ENCODE measurements around the gene MED15. TPM values are rescaled to one million over a fixed set of nuclear protein-coding genes. Genes with fewer than 3 reads are reported as not detected.

The MED15 gene
- total and polyA plus RNA-seq, 2 of the 4 experiments (the other 2 are of a cell fraction): 19.0 to 68.8 TPM

DNA sequence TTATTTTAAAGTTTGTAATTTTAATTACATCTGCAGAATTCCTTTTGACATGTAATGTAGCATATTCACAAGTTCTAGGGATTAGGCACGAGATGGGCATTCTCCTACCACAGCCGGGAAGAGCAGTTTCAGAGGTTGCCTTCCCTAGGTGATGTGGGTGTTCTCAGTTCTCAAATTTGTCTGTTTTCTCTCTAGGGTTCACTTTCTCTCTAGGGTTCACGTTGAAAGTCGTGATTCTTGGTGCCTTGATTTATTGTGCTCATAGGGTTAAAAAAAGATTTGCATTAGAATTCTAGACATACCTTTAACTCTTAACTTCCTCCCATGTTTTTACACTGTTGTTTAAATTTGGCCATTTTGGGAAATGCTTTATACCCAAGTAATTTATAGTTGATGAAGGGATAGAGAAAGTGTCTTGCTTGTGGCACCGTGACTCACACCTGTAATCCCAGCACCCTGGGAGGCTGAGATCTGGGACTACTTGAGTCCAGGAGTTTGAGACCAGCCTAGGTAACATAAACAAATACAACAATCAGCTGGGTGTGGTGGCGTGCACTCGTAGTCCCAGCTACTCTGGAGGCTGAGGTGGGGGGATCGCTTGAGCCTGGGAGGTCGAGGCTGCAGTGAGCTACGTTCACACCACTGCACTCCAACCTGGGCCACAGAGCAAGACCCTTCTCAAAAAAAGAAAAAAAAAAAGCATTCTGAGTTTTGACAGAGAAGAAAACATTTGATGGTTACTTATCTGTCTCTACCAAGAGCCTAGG is 3.6 kb downstream of the MED15 start (continued):
- no peak for TF ChIP-seq USF2 (IDR thresholded peaks at IDR 0.05; ENCODE audit: low read depth, low read length)
- TF ChIP-seq, protein P1, sequence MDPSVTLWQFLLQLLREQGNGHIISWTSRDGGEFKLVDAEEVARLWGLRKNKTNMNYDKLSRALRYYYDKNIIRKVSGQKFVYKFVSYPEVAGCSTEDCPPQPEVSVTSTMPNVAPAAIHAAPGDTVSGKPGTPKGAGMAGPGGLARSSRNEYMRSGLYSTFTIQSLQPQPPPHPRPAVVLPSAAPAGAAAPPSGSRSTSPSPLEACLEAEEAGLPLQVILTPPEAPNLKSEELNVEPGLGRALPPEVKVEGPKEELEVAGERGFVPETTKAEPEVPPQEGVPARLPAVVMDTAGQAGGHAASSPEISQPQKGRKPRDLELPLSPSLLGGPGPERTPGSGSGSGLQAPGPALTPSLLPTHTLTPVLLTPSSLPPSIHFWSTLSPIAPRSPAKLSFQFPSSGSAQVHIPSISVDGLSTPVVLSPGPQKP (IDR thresholded peaks at IDR 0.05; ENCODE audit: borderline replicate concordance, low read depth, low read length): no peak

Measured in IMR-90 (cell line).